Duodenal mucosa (tissue), 2 donors: ENCODE measurements around the gene FCHO1.

Experiments
- H3K27ac ChIP-seq: one replicate; pipeline ENCODE4 v1.7.0; 2013; ENCODE audit warnings: low read depth, low read length
- H3K27me3 ChIP-seq, 2 donors: one replicate each; pipeline ENCODE4 v1.7.0; 2013; ENCODE audit warnings: low read length in 2 of 2, control low read depth in 1 of 2; ENCODE audit not compliant: insufficient read depth in 2 of 2, control insufficient read depth in 1 of 2
- H3K36me3 ChIP-seq, 2 donors: one replicate each; pipeline ENCODE4 v1.7.0; 2013; ENCODE audit warnings: low read length in 2 of 2, control low read depth in 1 of 2; ENCODE audit not compliant: insufficient read depth in 2 of 2, control insufficient read depth in 1 of 2
- H3K4me1 ChIP-seq, 2 donors: one replicate each; pipeline ENCODE4 v1.7.0; 2013; ENCODE audit warnings: low read length in 2 of 2, control low read depth in 1 of 2; ENCODE audit not compliant: insufficient read depth in 2 of 2, control insufficient read depth in 1 of 2
- H3K4me3 ChIP-seq, 2 donors: one replicate each; pipeline ENCODE4 v1.7.0; 2013; ENCODE audit warnings: low read length in 2 of 2, low read depth in 1 of 2
- H3K9ac ChIP-seq, 2 donors: one replicate each; pipeline ENCODE4 v1.7.0; 2013; ENCODE audit warnings: low read length in 2 of 2, low read depth in 1 of 2
- H3K9me3 ChIP-seq, 2 donors: one replicate each; pipeline ENCODE4 v1.7.0; 2013; ENCODE audit warnings: low read length in 2 of 2, control low read depth in 1 of 2; ENCODE audit not compliant: control insufficient read depth in 1 of 2

The FCHO1 gene

GRCh38 chr19:17734146-17734545 lies 17.1 kb upstream of the FCHO1 start:
- Histone ChIP-seq H3K36me3 (peaks cover 16 to 49% of the 10 kb centered on the region in 2 donors), H3K9ac (no peak overlapping the region), H3K4me1 (no peaks in the 10 kb centered on the region), H3K9me3 (no peaks in the 10 kb centered on the region), H3K27me3 (no peaks in the 10 kb centered on the region), H3K4me3 (no peak overlapping the region), H3K27ac (no peak overlapping the region)

GRCh38 chr19:17735410-17735809 lies 15.9 kb upstream of the FCHO1 start:
- Histone ChIP-seq H3K9me3 (no peaks in the 10 kb centered on the region), H3K36me3 (peaks cover 16 to 44% of the 10 kb centered on the region in 2 donors), H3K9ac (no peak overlapping the region), H3K27me3 (no peaks in the 10 kb centered on the region), H3K4me3 (no peak overlapping the region), H3K27ac (no peak overlapping the region), H3K4me1 (no peaks in the 10 kb centered on the region)

- H3K36me3 ChIP-seq = peaks cover 10 to 26% of the 10 kb centered on the region in 2 donors
- no peaks in the 10 kb centered on the region for H3K9me3 ChIP-seq
- no peak overlapping the region for H3K27ac ChIP-seq
- no peak overlapping the region for H3K9ac ChIP-seq
- no peak overlapping the region for H3K4me3 ChIP-seq
- no peaks in the 10 kb centered on the region for H3K27me3 ChIP-seq
- no peaks in the 10 kb centered on the region for H3K4me1 ChIP-seq
Observed at GRCh38 chr19:17737690-17738153, 13.6 kb upstream of the FCHO1 start.

GRCh38 chr19:17739121-17739875 lies 12.0 kb upstream of the FCHO1 start:
- Histone ChIP-seq H3K27ac (no peak overlapping the region), H3K4me3 (no peak overlapping the region), H3K36me3 (peaks cover 5 to 13% of the 10 kb centered on the region in 2 donors), H3K27me3 (no peaks in the 10 kb centered on the region), H3K9ac (no peak overlapping the region), H3K9me3 (no peaks in the 10 kb centered on the region), H3K4me1 (no peaks in the 10 kb centered on the region)

- no peaks in the 10 kb centered on the region for H3K4me1 ChIP-seq
Observed at GRCh38 chr19:17741456-17741855, 9.8 kb upstream of the FCHO1 start.

GRCh38 chr19:17743874-17744580 lies 7.2 kb upstream of the FCHO1 start:
- no peak overlapping the region for H3K9ac ChIP-seq
- H3K4me1 ChIP-seq = peaks cover 0 to 11% of the 10 kb centered on the region in 2 donors
- H3K27ac ChIP-seq = no peak overlapping the region
- H3K9me3 ChIP-seq = no peaks in the 10 kb centered on the region
- no peaks in the 10 kb centered on the region for H3K36me3 ChIP-seq
- H3K4me3 ChIP-seq = no peak overlapping the region
- H3K27me3 ChIP-seq = no peaks in the 10 kb centered on the region

More at GRCh38 chr19:17741456-17741855, 9.8 kb upstream of the FCHO1 start:
- no peaks in the 10 kb centered on the region for H3K27me3 ChIP-seq
- H3K27ac ChIP-seq = no peak overlapping the region
- no peak overlapping the region for H3K9ac ChIP-seq
- H3K36me3 ChIP-seq = no peaks in the 10 kb centered on the region
- no peaks in the 10 kb centered on the region for H3K9me3 ChIP-seq
- H3K4me3 ChIP-seq = no peak overlapping the region

GRCh38 chr19:17747205-17748098 lies 3.8 kb upstream of the FCHO1 start:
- no peaks in the 10 kb centered on the region for H3K36me3 ChIP-seq
- peak overlapping the region; percentile 25 for H3K9ac ChIP-seq
- peak overlapping the region; percentile 52 to 62 for H3K4me3 ChIP-seq
- H3K27me3 ChIP-seq = no peaks in the 10 kb centered on the region
- H3K27ac ChIP-seq = no peak overlapping the region
- no peaks in the 10 kb centered on the region for H3K9me3 ChIP-seq
- H3K4me1 ChIP-seq = peaks cover 0 to 19% of the 10 kb centered on the region in 2 donors

- Histone ChIP-seq H3K9ac (no peak overlapping the region), H3K27me3 (no peaks in the 10 kb centered on the region), H3K4me1 (peaks cover 0 to 19% of the 10 kb centered on the region in 2 donors), H3K9me3 (no peaks in the 10 kb centered on the region), H3K4me3 (no peak overlapping the region), H3K27ac (no peak overlapping the region), H3K36me3 (no peaks in the 10 kb centered on the region)
Observed at GRCh38 chr19:17748884-17749638, 2.2 kb upstream of the FCHO1 start.

GRCh38 chr19:17749912-17750317 lies 1.4 kb upstream of the FCHO1 start:
- no peaks in the 10 kb centered on the region for H3K27me3 ChIP-seq
- H3K36me3 ChIP-seq = no peaks in the 10 kb centered on the region
- H3K4me1 ChIP-seq = peaks cover 0 to 19% of the 10 kb centered on the region in 2 donors
- H3K9me3 ChIP-seq = no peaks in the 10 kb centered on the region
- H3K4me3 ChIP-seq = no peak overlapping the region
- H3K9ac ChIP-seq = no peak overlapping the region
- no peak overlapping the region for H3K27ac ChIP-seq
